Loucy (cell line): ENCODE data around the gene DOK7.

Source experiments
- H2AFZ ChIP-seq: fragments of 200-600 bp; sonication (generic); 2 replicates; pipeline ENCODE4 v1.6.0; 2016; ENCODE audit warnings: antibody characterized with exemption, mild to moderate bottlenecking, low read length, moderate library complexity
- H3F3A ChIP-seq: fragments of 200-600 bp; 2 replicates; pipeline ENCODE4 v1.6.0; 2016; ENCODE audit warnings: antibody characterized with exemption, low read depth, mild to moderate bottlenecking
- H3K27me3 ChIP-seq: fragments of 200-600 bp; sonication (generic); 2 replicates; pipeline ENCODE4 v1.6.1; 2014; ENCODE audit warnings: low read length, mild to moderate bottlenecking; ENCODE audit not compliant: insufficient read depth, poor library complexity, severe bottlenecking
- H3K36me3 ChIP-seq: fragments of 200-600 bp; sonication (generic); 2 replicates; pipeline ENCODE4 v1.6.1; 2016; ENCODE audit warnings: low read length; ENCODE audit not compliant: insufficient read depth
- H3K4me1 ChIP-seq: fragments of 200-600 bp; sonication (generic); 2 replicates; pipeline ENCODE4 v1.5.1; 2014; ENCODE audit warnings: low read length, mild to moderate bottlenecking; ENCODE audit not compliant: insufficient read depth, poor library complexity, severe bottlenecking
- H3K4me2 ChIP-seq: fragments of 200-600 bp; sonication (generic); 2 replicates; pipeline ENCODE4 v1.6.0; 2014; ENCODE audit warnings: antibody characterized with exemption, low read length, low read depth, mild to moderate bottlenecking; ENCODE audit not compliant: poor library complexity, severe bottlenecking
- H3K4me3 ChIP-seq: fragments of 200-600 bp; sonication (generic); 2 replicates; pipeline ENCODE4 v1.5.1; 2014; ENCODE audit warnings: low read length, mild to moderate bottlenecking, mixed read lengths; ENCODE audit not compliant: poor library complexity, severe bottlenecking
- H3K79me2 ChIP-seq: fragments of 200-600 bp; sonication (generic); 2 replicates; pipeline ENCODE4 v1.6.1; 2014; ENCODE audit warnings: low read length; ENCODE audit not compliant: insufficient read depth
- H3K9ac ChIP-seq: fragments of 200-600 bp; sonication (generic); 2 replicates; pipeline ENCODE4 v1.6.0; 2014; ENCODE audit warnings: mild to moderate bottlenecking, low read depth, low read length, moderate library complexity; ENCODE audit not compliant: poor library complexity, severe bottlenecking
- H3K9me2 ChIP-seq: fragments of 200-600 bp; sonication (generic); replicated peaks from 2 replicates; pipeline ENCODE4 v1.6.1; 2016; ENCODE audit warnings: low read depth, low read length, mixed read lengths
- H3K9me3 ChIP-seq: fragments of 200-600 bp; sonication (generic); 2 replicates; pipeline ENCODE4 v1.6.1; 2014; ENCODE audit warnings: mild to moderate bottlenecking, antibody characterized with exemption, low read length, low read depth; ENCODE audit not compliant: insufficient read depth
- H4K20me1 ChIP-seq: fragments of 200-600 bp; sonication (generic); 2 replicates; pipeline ENCODE4 v1.6.0; 2014; ENCODE audit warnings: antibody characterized with exemption, low read length, mild to moderate bottlenecking; ENCODE audit not compliant: insufficient read depth, poor library complexity, severe bottlenecking
- CTCF ChIP-seq: fragments of 200-600 bp; sonication (generic); conservative IDR thresholded peaks from 2 replicates; pipeline ENCODE4 v1.5.1; 2014; ENCODE audit warnings: mild to moderate bottlenecking, antibody characterized with exemption, low read length
- EZH2phosphoT487 ChIP-seq: fragments of 200-600 bp; IDR thresholded peaks from 2 replicates; pipeline ENCODE4 v1.6.1; 2018; ENCODE audit warnings: antibody characterized with exemption, mild to moderate bottlenecking, moderate library complexity, borderline replicate concordance

Gene DOK7

GRCh38 chr4:3460926-3461325 lies 2.2 kb upstream of the DOK7 start:
- no peaks in the 10 kb centered on the region for H3K36me3 ChIP-seq
- H3K4me2 ChIP-seq = no peak overlapping the region
- H4K20me1 ChIP-seq = no peaks in the 10 kb centered on the region
- no peak overlapping the region for H3K4me3 ChIP-seq
- H3K9me2 ChIP-seq = no peaks in the 10 kb centered on the region
- no peaks in the 10 kb centered on the region for H3K79me2 ChIP-seq
- H3K9me3 ChIP-seq = no peaks in the 10 kb centered on the region
- no peaks in the 10 kb centered on the region for H3K27me3 ChIP-seq
- no peaks in the 10 kb centered on the region for H3F3A ChIP-seq
- H2AFZ ChIP-seq = no peak overlapping the region
- TF ChIP-seq CTCF (no peak), EZH2phosphoT487 (no peak)
- H3K4me1 ChIP-seq = no peaks in the 10 kb centered on the region
- H3K9ac ChIP-seq = no peak overlapping the region

- H3K9me3 ChIP-seq = no peaks in the 10 kb centered on the region
- no peak overlapping the region for H3K4me3 ChIP-seq
- H3K9me2 ChIP-seq = no peaks in the 10 kb centered on the region
- H4K20me1 ChIP-seq = no peaks in the 10 kb centered on the region
- H2AFZ ChIP-seq = no peak overlapping the region
- no peaks in the 10 kb centered on the region for H3K4me1 ChIP-seq
- no peaks in the 10 kb centered on the region for H3K27me3 ChIP-seq
- no peaks in the 10 kb centered on the region for H3K79me2 ChIP-seq
- no peaks in the 10 kb centered on the region for H3K36me3 ChIP-seq
- no peak overlapping the region for H3K4me2 ChIP-seq
- H3K9ac ChIP-seq = no peak overlapping the region
- TF ChIP-seq EZH2phosphoT487 = no peak
- no peak for TF ChIP-seq CTCF
- no peaks in the 10 kb centered on the region for H3F3A ChIP-seq
These were observed 1.4 kb upstream of the DOK7 start for GRCh38 chr4:3461515-3462291.

- Histone ChIP-seq H3K36me3 (no peaks in the 10 kb centered on the region), H3K4me2 (no peak overlapping the region), H3K27me3 (no peaks in the 10 kb centered on the region), H3F3A (no peaks in the 10 kb centered on the region), H3K9me2 (no peaks in the 10 kb centered on the region), H2AFZ (no peak overlapping the region), H3K9ac (no peak overlapping the region), H3K4me3 (no peak overlapping the region), H4K20me1 (no peaks in the 10 kb centered on the region), H3K79me2 (no peaks in the 10 kb centered on the region), H3K9me3 (no peaks in the 10 kb centered on the region), H3K4me1 (no peaks in the 10 kb centered on the region)
- TF ChIP-seq CTCF (no peak), EZH2phosphoT487 (no peak)
These were observed 751 bp upstream of the DOK7 start for GRCh38 chr4:3462321-3462789.
